HepG2 (cell line): ENCODE data around the gene TDRD3. TPM values are rescaled to one million over a fixed set of nuclear protein-coding genes. Genes with fewer than 3 reads are reported as not detected.

Experiments
- ATAC-seq: fragments of 200-7000 bp; cut with Tn5 transposase; 3 replicates; pipeline ENCODE4 v1.9.1; 2020; ENCODE audit warnings: mild to moderate bottlenecking, moderate library complexity
- BruUV-seq: library from RNA; stranded (reverse); fragments of 400-500 nt; replicated peaks from 2 replicates; lab custom pipeline; 2021; lab: Mats Ljungman, UMichigan
- CTCF ChIA-PET: fragments of 300-600 bp; formaldehyde crosslinking; extraction: SDS; loops from one replicate; lab custom pipeline; 2021; ENCODE audit warnings: low total read pairs, inconsistent platforms, low intra/inter-chr PET ratio; lab: Yijun Ruan, JAX
- POLR2A ChIA-PET: fragments of 350-600 bp; sonication (Branson Sonifier 250); formaldehyde crosslinking; loops from one replicate; lab custom pipeline; 2020; ENCODE audit warnings: antibody characterized with exemption, inconsistent platforms; lab: Yijun Ruan, JAX
- DNase-seq: peaks from one replicate; pipeline ENCODE4 v3.0.0-alpha.2; 2015; ENCODE audit warnings: low spot score
- FAIRE-seq: peaks from 3 replicates; lab custom pipeline; 2011; peaks lifted over from hg19 to GRCh38; lab: Jason Lieb, UNC
- H2AFZ ChIP-seq: one replicate; pipeline ENCODE4 v1.6.1; 2011; ENCODE audit warnings: low read length, inconsistent platforms
- H3K27ac ChIP-seq: fragments of 300-600 bp; 3 replicates; pipeline ENCODE4 v1.8.0; 2011; ENCODE audit warnings: mixed run types, mild to moderate bottlenecking, mixed read lengths, low read length, inconsistent platforms; ENCODE audit not compliant: insufficient read depth; ENCODE audit errors: extremely low read length
- H3K27me3 ChIP-seq, 2 experiments: fragments of 200-600 bp in 1 of 2; 2 replicates in 1 of 2; 3 replicates in 1 of 2; pipeline versions ENCODE4 v1.6.0 to v1.8.0; 2011; ENCODE audit warnings: low read length in 2 of 2, mild to moderate bottlenecking in 2 of 2, moderate library complexity in 2 of 2, inconsistent platforms in 1 of 2; ENCODE audit not compliant: insufficient read depth in 2 of 2, control insufficient read depth in 1 of 2
- H3K36me3 ChIP-seq, 2 experiments: fragments of 200-600 bp in 1 of 2; replicated peaks in 1 of 2; 2 replicates in 1 of 2; 3 replicates in 1 of 2; pipeline versions ENCODE4 v1.5.1 to v1.8.0; 2011; ENCODE audit warnings: low read length in 2 of 2, inconsistent platforms in 1 of 2; ENCODE audit not compliant: insufficient read depth in 2 of 2, control insufficient read depth in 1 of 2
- H3K4me1 ChIP-seq: 2 replicates; pipeline ENCODE4 v1.5.1; 2012; ENCODE audit warnings: low read length, inconsistent platforms; ENCODE audit not compliant: insufficient read depth
- H3K4me2 ChIP-seq: 2 replicates; pipeline ENCODE4 v1.6.0; 2011; ENCODE audit warnings: low read depth, low read length, inconsistent platforms
- H3K4me3 ChIP-seq, 3 experiments: fragments of 200-600 bp in 1 of 3; sonication (generic), shearing (Covaris generic) in 1 of 3; replicated peaks in 1 of 3; 2 replicates each; pipeline ENCODE4 v1.5.1; 2011 to 2016; ENCODE audit warnings: low read length in 3 of 3, inconsistent platforms in 2 of 3, low read depth in 2 of 3, mild to moderate bottlenecking in 2 of 3, control low read depth in 1 of 3, mixed read lengths in 1 of 3; ENCODE audit not compliant: insufficient read depth in 1 of 3
- H3K79me2 ChIP-seq: one replicate; pipeline ENCODE4 v1.6.1; 2011; ENCODE audit warnings: low read length, inconsistent platforms; ENCODE audit not compliant: insufficient read depth
- H3K9ac ChIP-seq: 2 replicates; pipeline ENCODE4 v1.6.0; 2011; ENCODE audit warnings: mild to moderate bottlenecking, low read depth, low read length, inconsistent platforms; ENCODE audit not compliant: insufficient read depth
- H3K9me3 ChIP-seq: 2 replicates; pipeline ENCODE4 v1.5.1; 2012; ENCODE audit warnings: mild to moderate bottlenecking, low read length
- H4K20me1 ChIP-seq: 2 replicates; pipeline ENCODE4 v1.6.0; 2011; ENCODE audit warnings: inconsistent platforms, mild to moderate bottlenecking, low read length, moderate library complexity; ENCODE audit not compliant: insufficient read depth
- MAFK ChIP-seq, 2 experiments: IDR thresholded peaks in 1 of 2; conservative IDR thresholded peaks in 1 of 2; 2 replicates each; pipeline ENCODE4 v1.6.1; 2011; ENCODE audit warnings: improper control_type of control experiment in 2 of 2, low read length in 2 of 2
- RAD51 ChIP-seq: fragments of 450-650 bp; IDR thresholded peaks from 2 replicates; pipeline ENCODE4 v1.6.1; 2016; ENCODE audit warnings: borderline replicate concordance
- TAF15 ChIP-seq: fragments of 200-400 bp; formaldehyde crosslinking; IDR thresholded peaks from one replicate; pipeline ENCODE4 v1.6.1; 2018; ENCODE audit warnings: mild to moderate bottlenecking, low read depth, low read length; ENCODE audit not compliant: poor library complexity, severe bottlenecking
- TBP ChIP-seq: sonication (generic); formaldehyde crosslinking; IDR thresholded peaks from 2 replicates; pipeline ENCODE4 v1.5.0; 2020; ENCODE audit warnings: missing genetic modification reagents
- ZBTB34 ChIP-seq: sonication (generic); formaldehyde crosslinking; IDR thresholded peaks from 2 replicates; pipeline ENCODE4 v1.8.0; 2022; ENCODE audit warnings: mild to moderate bottlenecking, missing genetic modification reagents
- ZNF556 ChIP-seq: sonication (generic); formaldehyde crosslinking; IDR thresholded peaks from 2 replicates; pipeline ENCODE4 v1.4.0; 2020; ENCODE audit warnings: mild to moderate bottlenecking, missing genetic modification reagents, borderline replicate concordance
- ZNF616 ChIP-seq: sonication (generic); formaldehyde crosslinking; IDR thresholded peaks from 2 replicates; pipeline ENCODE4 v1.5.0; 2020; ENCODE audit warnings: low read depth, mild to moderate bottlenecking, missing genetic modification reagents
- WGBS: methylation state at CpG from one replicate; pipeline ENCODE4 v1.1.6; 2017; ENCODE audit warnings: low lambda C conversion rate; 5-methylcytosine and 5-hydroxymethylcytosine counted together
- in situ Hi-C: cut with HindIII; loops from 2 replicates; pipeline ENCODE4 v1.10.0; 2017; ENCODE audit warnings: low pct_unique_long_range_greater_than_20kb; ENCODE audit not compliant: extremely low pct_ligation_motif_present
- intact Hi-C: fragments of 100-400 bp; cut with micrococcal nuclease; formaldehyde crosslinking; loops from one replicate; pipeline ENCODE4 v1.10.0; 2022; ENCODE audit not compliant: unreplicated experiment
- polyA plus RNA-seq, 8 experiments: library from polyadenylated mRNA; depleted of rRNA in 3 of 8; stranded (reverse) in 7 of 8; unstranded in 1 of 8; fragments of >200 nt; fragmentation: Illumina TruSeq in 4 of 8; extraction: Trizol in 4 of 8; gene quantifications; 2 replicates each; pipeline versions ENCODE4 v1.2.1 to v1.2.3, GENCODE V29; 2011 to 2016; ENCODE audit warnings: low read depth in 4 of 8, missing spikeins in 1 of 8, mixed read lengths in 1 of 8; ENCODE audit not compliant: insufficient read depth in 1 of 8
- total RNA-seq, 5 experiments: library from RNA; depleted of rRNA; stranded (reverse); fragments of >200 nt; fragmentation: Illumina TruSeq; extraction: Trizol; gene quantifications; 2 replicates each; pipeline ENCODE4 v1.2.3, GENCODE V29; 2016; ENCODE audit warnings: low read depth in 1 of 5

Gene TDRD3
- total and polyA plus RNA-seq, 2 of the 13 experiments (the other 11 are each of a cell fraction or from before 2014, with no cell fraction given): 4.7 to 11.8 TPM

- no peaks in the 10 kb centered on the region for H3K79me2 ChIP-seq
- H3K36me3 ChIP-seq: no peaks in the 10 kb centered on the region
- no peak for FAIRE-seq
- 6% methylated on average over 4 of the region's 4 CpGs for WGBS
- intact Hi-C loops (no loop called here), in situ Hi-C loops (no loop called here)
- BruUV-seq: no TSS peak
- ATAC-seq: no peak
- ChIA-PET POLR2A (no interaction called here), CTCF (no interaction called here)
- no peak overlapping the region for H3K9ac ChIP-seq
- H3K4me1 ChIP-seq: no peaks in the 10 kb centered on the region
- no peak for TF ChIP-seq ZBTB34
- TF ChIP-seq ZNF616 (CRISPR knock-in tag): no peak
- peak in 1 of 2 experiments; percentile 25; a peak in 2 of 4 replicates for TF ChIP-seq MAFK (conservative IDR thresholded peaks at IDR 0.05 in 1 of 2, IDR thresholded peaks at IDR 0.05 in 1 of 2; ENCODE audit: low read length in 2 of 2)
- no peak for TF ChIP-seq TBP (CRISPR knock-in tag)
- no peaks in the 10 kb centered on the region for H3K9me3 ChIP-seq
- H4K20me1 ChIP-seq: no peaks in the 10 kb centered on the region
- no peak overlapping the region for H3K4me2 ChIP-seq
- no peak overlapping the region for H3K4me3 ChIP-seq
- H3K27ac ChIP-seq: no peak overlapping the region
- DNase-seq: no peak
- H3K27me3 ChIP-seq: peaks cover 0 to 20% of the 10 kb centered on the region in 2 experiments; a peak in 3 of 5 replicates
- H2AFZ ChIP-seq: no peak overlapping the region
These were observed 12.1 kb upstream of the TDRD3 start for GRCh38 chr13:60384911-60385310.

GRCh38 chr13:60386250-60386649 lies 10.8 kb upstream of the TDRD3 start:
- WGBS: 3% methylated on average over 2 of the region's 2 CpGs
- FAIRE-seq: no peak

More at GRCh38 chr13:60386250-60386649, 10.8 kb upstream of the TDRD3 start:
- intact Hi-C loops: no loop called here
- POLR2A ChIA-PET: no interaction called here
- Histone ChIP-seq H4K20me1 (no peaks in the 10 kb centered on the region), H3K4me3 (no peak overlapping the region), H2AFZ (no peak overlapping the region)
- ATAC-seq: no peak
- CTCF ChIA-PET: no interaction called here
- BruUV-seq: no TSS peak
- TF ChIP-seq RAD51: no peak
- TF ChIP-seq TAF15: no peak
- TF ChIP-seq ZNF556 (CRISPR knock-in tag): no peak
- TF ChIP-seq, all 625 proteins: peak for 0
- Histone ChIP-seq H3K4me2 (no peak overlapping the region), H3K27ac (no peak overlapping the region), H3K27me3 (peaks cover 0 to 20% of the 10 kb centered on the region in 2 experiments; a peak in 3 of 5 replicates), H3K9me3 (no peaks in the 10 kb centered on the region), H3K9ac (no peak overlapping the region), H3K4me1 (no peaks in the 10 kb centered on the region), H3K36me3 (no peaks in the 10 kb centered on the region), H3K79me2 (no peaks in the 10 kb centered on the region)
- in situ Hi-C loops: no loop called here
- DNase-seq: no peak
